Trophoblast cell (in vitro differentiated cells and primary cell): ENCODE results near the gene DLG2.

ENCODE experiments used
- DNase-seq, 2 donors: peaks; one replicate each; pipeline ENCODE4 v3.0.0-alpha.2; 2016
- H2AFZ ChIP-seq: 2 replicates; pipeline ENCODE4 v1.6.1; 2013; ENCODE audit warnings: low read length, moderate library complexity, mild to moderate bottlenecking; ENCODE audit not compliant: insufficient read depth, poor library complexity
- H2AK5ac ChIP-seq: 2 replicates; pipeline ENCODE4 v1.6.1; 2013; ENCODE audit warnings: mild to moderate bottlenecking, low read length
- H2BK120ac ChIP-seq: 2 replicates; pipeline ENCODE4 v1.6.1; 2013; ENCODE audit warnings: low read length, mild to moderate bottlenecking, moderate library complexity; ENCODE audit not compliant: insufficient read depth, poor library complexity
- H2BK12ac ChIP-seq: 2 replicates; pipeline ENCODE4 v1.6.1; 2013; ENCODE audit warnings: mild to moderate bottlenecking, low read length, moderate library complexity
- H2BK5ac ChIP-seq: 2 replicates; pipeline ENCODE4 v1.6.1; 2013; ENCODE audit warnings: low read length, low read depth, moderate library complexity, mild to moderate bottlenecking; ENCODE audit not compliant: poor library complexity
- H3K14ac ChIP-seq: 2 replicates; pipeline ENCODE4 v1.6.1; 2013; ENCODE audit warnings: mild to moderate bottlenecking, low read length
- H3K18ac ChIP-seq: 2 replicates; pipeline ENCODE4 v1.6.1; 2013; ENCODE audit warnings: mild to moderate bottlenecking, low read length
- H3K23ac ChIP-seq: 2 replicates; pipeline ENCODE4 v1.6.1; 2013; ENCODE audit warnings: low read length
- H3K27ac ChIP-seq: 2 replicates; pipeline ENCODE4 v1.5.1; 2013; ENCODE audit warnings: low read depth, mild to moderate bottlenecking, inconsistent platforms, low read length, moderate library complexity
- H3K27me3 ChIP-seq: 2 replicates; pipeline ENCODE4 v1.6.1; 2013; ENCODE audit warnings: inconsistent platforms, mild to moderate bottlenecking, low read length, moderate library complexity; ENCODE audit not compliant: insufficient read depth
- H3K36me3 ChIP-seq, 2 experiments: 1 replicate in 1 of 2; 2 replicates in 1 of 2; pipeline ENCODE4 v1.6.1; 2013; ENCODE audit warnings: low read length in 2 of 2, mild to moderate bottlenecking in 2 of 2, moderate library complexity in 1 of 2; ENCODE audit not compliant: insufficient read depth in 2 of 2, control insufficient read depth in 1 of 2
- H3K4ac ChIP-seq: 2 replicates; pipeline ENCODE4 v1.6.1; 2013; ENCODE audit warnings: low read depth, mild to moderate bottlenecking, low read length, moderate library complexity
- H3K4me1 ChIP-seq, 2 experiments: 1 replicate in 1 of 2; 2 replicates in 1 of 2; pipeline ENCODE4 v1.6.1; 2013; ENCODE audit warnings: low read length in 2 of 2, mild to moderate bottlenecking in 2 of 2, moderate library complexity in 1 of 2; ENCODE audit not compliant: insufficient read depth in 2 of 2, control insufficient read depth in 1 of 2
- H3K4me2 ChIP-seq: 2 replicates; pipeline ENCODE4 v1.6.1; 2013; ENCODE audit warnings: inconsistent platforms, mild to moderate bottlenecking, low read length, moderate library complexity
- H3K4me3 ChIP-seq: 2 replicates; pipeline ENCODE4 v1.5.1; 2013; ENCODE audit warnings: mild to moderate bottlenecking, low read depth, low read length, inconsistent platforms
- H3K79me1 ChIP-seq: one replicate; pipeline ENCODE4 v1.6.1; 2013; ENCODE audit warnings: low read length
- H3K79me2 ChIP-seq: 2 replicates; pipeline ENCODE4 v1.6.1; 2013; ENCODE audit warnings: low read length, mild to moderate bottlenecking; ENCODE audit not compliant: control insufficient read depth, insufficient read depth, poor library complexity
- H3K9ac ChIP-seq: 2 replicates; pipeline ENCODE4 v1.6.1; 2013; ENCODE audit warnings: mild to moderate bottlenecking, low read length
- H3K9me3 ChIP-seq: 2 replicates; pipeline ENCODE4 v1.6.1; 2013; ENCODE audit warnings: low read depth, mild to moderate bottlenecking, control low read depth, inconsistent platforms, low read length; ENCODE audit not compliant: insufficient read depth
- H4K12ac ChIP-seq: 2 replicates; pipeline ENCODE4 v1.6.1; 2013; ENCODE audit warnings: low read depth, mild to moderate bottlenecking, low read length, moderate library complexity
- H4K8ac ChIP-seq: 2 replicates; pipeline ENCODE4 v1.6.1; 2013; ENCODE audit warnings: low read depth, mild to moderate bottlenecking, low read length, moderate library complexity
- H4K91ac ChIP-seq: one replicate; pipeline ENCODE4 v1.6.1; 2013; ENCODE audit warnings: low read depth, mild to moderate bottlenecking, low read length, moderate library complexity
- WGBS: extraction: QIAGEN DNeasy Blood & Tissue Kit; methylation state at CpG from one replicate; pipeline ENCODE4 v1.1.7; 2013; ENCODE audit warnings: missing lambda C conversion rate; ENCODE audit not compliant: insufficient read length, insufficient coverage; ENCODE audit errors: extremely low coverage; 5-methylcytosine and 5-hydroxymethylcytosine counted together

Gene DLG2

DNA sequence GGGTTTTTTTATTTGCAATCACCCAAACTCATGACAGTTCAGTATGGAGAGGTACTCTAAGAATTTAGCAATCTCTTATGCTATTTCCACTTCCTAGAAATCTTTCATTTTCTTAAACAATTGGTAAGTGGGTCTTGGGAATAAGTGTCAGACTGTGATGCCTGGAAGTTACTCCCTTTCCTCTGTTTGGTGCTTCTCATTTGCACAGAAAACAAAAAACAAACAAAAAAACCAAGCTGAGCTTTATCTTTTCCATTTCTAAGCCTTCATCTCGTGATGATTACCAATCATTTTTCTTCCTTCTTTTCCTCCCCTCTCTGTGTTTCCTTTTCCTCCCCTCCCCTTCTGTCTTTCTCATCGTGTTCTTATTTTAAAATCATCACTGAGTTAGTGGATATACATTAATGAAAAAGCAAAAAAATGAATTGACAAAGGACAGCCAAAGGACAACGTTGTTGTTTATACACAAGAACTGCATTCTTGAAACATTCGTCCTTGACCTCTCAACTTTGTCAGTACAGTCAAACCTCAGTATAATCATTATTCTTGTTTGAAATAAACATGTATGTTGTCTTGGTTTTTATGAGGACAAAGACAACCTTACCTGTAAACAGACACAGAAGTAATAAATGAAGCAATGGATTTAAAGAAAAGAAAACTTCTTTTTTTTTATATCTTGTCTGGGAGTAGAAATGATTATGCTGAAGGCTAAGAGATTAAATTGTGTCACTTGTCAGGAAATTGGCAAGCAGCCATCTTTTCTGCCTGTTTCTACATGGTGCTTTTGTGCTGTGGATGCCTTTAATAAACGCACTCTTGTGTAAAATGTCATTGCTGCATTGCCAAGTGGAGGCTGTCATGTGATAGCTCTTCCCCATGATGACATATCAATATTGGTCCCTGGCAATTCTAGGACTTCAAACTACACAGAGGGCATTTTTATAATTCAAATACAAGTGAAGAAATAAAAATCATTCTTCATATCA is 1537.8 kb downstream of the DLG2 start:
- WGBS: no CpG with 5 or more reads among the region's 5 CpGs
- H3K4me3 ChIP-seq: no peak overlapping the region
- H3K23ac ChIP-seq: no peak overlapping the region
- no peaks in the 10 kb centered on the region for H3K9me3 ChIP-seq
- no peak overlapping the region for H3K14ac ChIP-seq
- H3K27ac ChIP-seq: no peak overlapping the region
- no peak overlapping the region for H4K8ac ChIP-seq
- DNase-seq: no peak
- no peak overlapping the region for H4K91ac ChIP-seq
- no peak overlapping the region for H2BK5ac ChIP-seq
- no peaks in the 10 kb centered on the region for H3K79me1 ChIP-seq
- H3K36me3 ChIP-seq: no peaks in the 10 kb centered on the region
- no peaks in the 10 kb centered on the region for H3K79me2 ChIP-seq
- H2BK12ac ChIP-seq: no peak overlapping the region
- H2BK120ac ChIP-seq: no peak overlapping the region
- no peak overlapping the region for H4K12ac ChIP-seq
- H3K4me1 ChIP-seq: no peaks in the 10 kb centered on the region
- no peak overlapping the region for H3K4ac ChIP-seq
- no peak overlapping the region for H3K9ac ChIP-seq
- no peak overlapping the region for H3K18ac ChIP-seq
- no peak overlapping the region for H2AFZ ChIP-seq
- no peaks in the 10 kb centered on the region for H3K27me3 ChIP-seq
- H3K4me2 ChIP-seq: no peak overlapping the region
- no peak overlapping the region for H2AK5ac ChIP-seq

DNA sequence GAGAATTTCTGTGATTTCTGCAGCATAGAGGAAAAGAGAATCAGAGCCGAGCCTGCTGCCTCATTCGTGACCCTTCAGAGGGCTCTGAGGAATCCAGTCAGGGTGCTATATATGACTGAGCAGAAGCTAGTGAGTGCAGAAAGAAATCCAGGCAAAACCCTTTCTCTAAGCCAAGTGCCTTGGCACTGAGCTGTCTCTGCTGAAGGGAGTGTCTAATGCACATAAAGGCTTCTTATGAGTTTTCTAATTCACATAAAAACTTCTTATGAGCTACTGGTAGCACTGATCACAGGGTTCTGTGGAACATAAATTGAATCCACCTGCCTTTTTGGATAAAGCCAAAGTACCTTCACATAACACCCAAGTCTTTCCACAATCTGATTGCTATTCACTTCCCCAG is 1555.3 kb downstream of the DLG2 start:
- Histone ChIP-seq H3K23ac (no peak overlapping the region), H3K79me1 (no peaks in the 10 kb centered on the region), H3K36me3 (no peaks in the 10 kb centered on the region), H2BK120ac (no peak overlapping the region), H3K9ac (no peak overlapping the region), H4K91ac (no peak overlapping the region), H2AK5ac (no peak overlapping the region), H3K79me2 (no peaks in the 10 kb centered on the region), H4K8ac (no peak overlapping the region), H2AFZ (no peak overlapping the region), H3K18ac (no peak overlapping the region), H3K4ac (no peak overlapping the region), H3K4me2 (no peak overlapping the region), H2BK5ac (no peak overlapping the region), H3K4me1 (no peaks in the 10 kb centered on the region), H4K12ac (no peak overlapping the region), H3K4me3 (no peak overlapping the region), H3K27me3 (no peaks in the 10 kb centered on the region), H2BK12ac (no peak overlapping the region), H3K9me3 (no peaks in the 10 kb centered on the region), H3K27ac (no peak overlapping the region), H3K14ac (no peak overlapping the region)
- no peak for DNase-seq
- WGBS: no CpG with 5 or more reads among the region's 2 CpGs

GRCh38 chr11:84069048-84069447 is 1558.1 kb downstream of the DLG2 start:
- no peak overlapping the region for H3K18ac ChIP-seq
- H4K91ac ChIP-seq: no peak overlapping the region
- H3K4ac ChIP-seq: no peak overlapping the region
- H2BK5ac ChIP-seq: no peak overlapping the region
- H3K9ac ChIP-seq: no peak overlapping the region
- H3K27ac ChIP-seq: no peak overlapping the region
- no peak overlapping the region for H3K4me2 ChIP-seq
- H2AFZ ChIP-seq: no peak overlapping the region
- H3K4me3 ChIP-seq: no peak overlapping the region
- no peaks in the 10 kb centered on the region for H3K27me3 ChIP-seq
- H4K12ac ChIP-seq: no peak overlapping the region
- H3K79me1 ChIP-seq: no peaks in the 10 kb centered on the region
- H3K23ac ChIP-seq: no peak overlapping the region
- H3K14ac ChIP-seq: no peak overlapping the region
- H3K79me2 ChIP-seq: no peaks in the 10 kb centered on the region
- no peak overlapping the region for H2BK12ac ChIP-seq
- H2BK120ac ChIP-seq: no peak overlapping the region
- WGBS: no CpG with 5 or more reads among the region's 1 CpG
- no peak overlapping the region for H4K8ac ChIP-seq
- no peaks in the 10 kb centered on the region for H3K4me1 ChIP-seq
- no peak overlapping the region for H2AK5ac ChIP-seq
- no peaks in the 10 kb centered on the region for H3K9me3 ChIP-seq
- DNase-seq: no peak
- no peaks in the 10 kb centered on the region for H3K36me3 ChIP-seq

DNA sequence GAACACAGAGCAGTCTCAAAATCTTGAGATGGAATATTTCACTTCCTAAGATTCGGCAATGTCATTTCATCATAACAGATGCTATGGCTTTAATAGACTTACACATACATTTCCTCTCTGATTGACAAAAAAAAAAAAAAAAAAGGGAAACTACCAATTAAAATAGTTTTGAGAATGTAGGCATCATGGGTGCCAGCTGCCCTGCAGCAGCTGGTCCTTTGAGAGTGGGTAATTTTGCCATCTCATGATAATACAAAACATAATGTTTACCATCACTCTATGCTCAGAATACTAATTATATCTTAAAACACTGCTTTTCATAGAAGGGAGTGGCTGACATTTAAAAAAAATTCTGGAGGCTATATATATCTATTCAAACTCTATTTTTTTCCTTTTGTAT is 1565.4 kb downstream of the DLG2 start:
- Histone ChIP-seq H3K14ac (no peak overlapping the region), H3K4me2 (no peak overlapping the region), H3K23ac (no peak overlapping the region), H3K9me3 (no peaks in the 10 kb centered on the region), H3K4me3 (no peak overlapping the region), H3K27ac (no peak overlapping the region), H2BK5ac (no peak overlapping the region), H3K36me3 (no peaks in the 10 kb centered on the region), H4K8ac (no peak overlapping the region), H3K4me1 (no peaks in the 10 kb centered on the region), H2BK12ac (no peak overlapping the region), H2AK5ac (no peak overlapping the region), H3K9ac (no peak overlapping the region), H2AFZ (no peak overlapping the region), H3K4ac (no peak overlapping the region), H3K27me3 (no peaks in the 10 kb centered on the region), H4K12ac (no peak overlapping the region), H2BK120ac (no peak overlapping the region), H3K79me2 (no peaks in the 10 kb centered on the region), H3K18ac (no peak overlapping the region), H4K91ac (no peak overlapping the region), H3K79me1 (no peaks in the 10 kb centered on the region)
- no CpG with 5 or more reads among the region's 1 CpG for WGBS
- DNase-seq: no peak
